ENCODE data around the gene ZFYVE19. TPM values are rescaled to one million over a fixed set of nuclear protein-coding genes. Genes with fewer than 3 reads are reported as not detected.
A peak's percentile ranks its signal among the peaks of the same experiment; 100 is the strongest.
"Not testable (repeated sequence)": the region's sequence is repeated elsewhere in the genome, so short reads cannot be mapped to it uniquely, and the experiment has no call there.

Gene ZFYVE19
- total RNA-seq, 1 experiment from 2014 or later = 25.4 TPM

- DNase-seq (ENCODE audit: low read depth) = no peak
These were observed 39.9 kb downstream of the ZFYVE19 start for GRCh38 chr15:40846841-40847222.

GRCh38 chr15:40847223-40847961 is 40.5 kb downstream of the ZFYVE19 start:
- DNase-seq (ENCODE audit: low read depth) = peak; percentile 58

GRCh38 chr15:40850576-40851112 is 43.8 kb downstream of the ZFYVE19 start:
- DNase-seq (ENCODE audit: low read depth) = no peak

GRCh38 chr15:40852529-40852928 is 45.6 kb downstream of the ZFYVE19 start:
- DNase-seq (ENCODE audit: low read depth) = no peak

- no peak for DNase-seq (ENCODE audit: low read depth)
These were observed 46.5 kb downstream of the ZFYVE19 start for GRCh38 chr15:40853241-40853890.

GRCh38 chr15:40854161-40854560 is 47.3 kb downstream of the ZFYVE19 start:
- DNase-seq (ENCODE audit: low read depth) = no peak

GRCh38 chr15:40855706-40856234 is 48.9 kb downstream of the ZFYVE19 start:
- no peak for DNase-seq (ENCODE audit: low read depth)

GRCh38 chr15:40856746-40857145 is 49.9 kb downstream of the ZFYVE19 start:
- DNase-seq (ENCODE audit: low read depth) = no peak

- DNase-seq (ENCODE audit: low read depth) = peak; percentile 73
These were observed 50.9 kb downstream of the ZFYVE19 start for GRCh38 chr15:40857601-40858341.

- DNase-seq (ENCODE audit: low read depth) = no peak
These were observed 51.8 kb downstream of the ZFYVE19 start for GRCh38 chr15:40858706-40859105.

GRCh38 chr15:40859206-40859851 is 52.4 kb downstream of the ZFYVE19 start:
- DNase-seq (ENCODE audit: low read depth) = peak; percentile 82

GRCh38 chr15:40861147-40861546 is 54.3 kb downstream of the ZFYVE19 start:
- DNase-seq (ENCODE audit: low read depth) = not testable (repeated sequence)

- no peak for DNase-seq (ENCODE audit: low read depth)
These were observed 56.9 kb downstream of the ZFYVE19 start for GRCh38 chr15:40863660-40864270.

Other genes with a start within 250 kb of the ZFYVE19 start
- gene CCDC32, start 242.0 kb upstream of the ZFYVE19 start, total RNA-seq (2014; rRNA removed; shearing (Covaris generic)) = 14.3 and 25.8 TPM in 2 replicates
- gene RPUSD2, start 237.8 kb upstream of the ZFYVE19 start, total RNA-seq (2014; rRNA removed; shearing (Covaris generic)) = 12.7 and 13.8 TPM in 2 replicates
- 43.4 and 44.6 TPM in 2 replicates for gene KNL1, start 212.8 kb upstream of the ZFYVE19 start, total RNA-seq (2014; rRNA removed; shearing (Covaris generic))
- 17.9 and 18.7 TPM in 2 replicates for gene RAD51, start 111.9 kb upstream of the ZFYVE19 start, total RNA-seq (2014; rRNA removed; shearing (Covaris generic))
- gene RMDN3, start 51.8 kb upstream of the ZFYVE19 start, total RNA-seq (2014; rRNA removed; shearing (Covaris generic)) = 17.1 and 20.6 TPM in 2 replicates
- 9.9 and 30.6 TPM in 2 replicates for gene GCHFR, start 43.0 kb upstream of the ZFYVE19 start, total RNA-seq (2014; rRNA removed; shearing (Covaris generic))
- 0.40 TPM in 1 of 2 replicates, not detected in the other for gene C15orf62, start 37.1 kb upstream of the ZFYVE19 start, total RNA-seq (2014; rRNA removed; shearing (Covaris generic))
- gene DNAJC17, start 384 bp downstream of the ZFYVE19 start, total RNA-seq (2014; rRNA removed; shearing (Covaris generic)) = 30.2 and 34.9 TPM in 2 replicates
- not detected in 2 replicates for gene PPP1R14D, start 21.6 kb downstream of the ZFYVE19 start, total RNA-seq (2014; rRNA removed; shearing (Covaris generic))
- 2.6 and 3.8 TPM in 2 replicates for gene SPINT1, start 37.0 kb downstream of the ZFYVE19 start, total RNA-seq (2014; rRNA removed; shearing (Covaris generic))
- gene RHOV, start 67.1 kb downstream of the ZFYVE19 start, total RNA-seq (2014; rRNA removed; shearing (Covaris generic)) = 0.15 and 0.23 TPM in 2 replicates
- 23.3 and 27.9 TPM in 2 replicates for gene VPS18, start 87.4 kb downstream of the ZFYVE19 start, total RNA-seq (2014; rRNA removed; shearing (Covaris generic))
- not detected in 2 replicates for gene DLL4, start 122.3 kb downstream of the ZFYVE19 start, total RNA-seq (2014; rRNA removed; shearing (Covaris generic))
- gene CHAC1, start 146.4 kb downstream of the ZFYVE19 start, total RNA-seq (2014; rRNA removed; shearing (Covaris generic)) = 4.4 and 4.9 TPM in 2 replicates

Data from Daoy (cell line).